ENCODE results near the gene RPS27. TPM values are rescaled to one million over a fixed set of nuclear protein-coding genes. Genes with fewer than 3 reads are reported as not detected.
A peak's percentile ranks its signal among the peaks of the same experiment; 100 is the strongest.
"Not testable (repeated sequence)": the region's sequence is repeated elsewhere in the genome, so short reads cannot be mapped to it uniquely, and the experiment has no call there.

RPS27 gene
- total and polyA plus RNA-seq, 4 donors: 1,406 to 25,693 (median 7,503) TPM

- H3K9me3 ChIP-seq (ENCODE audit: control insufficient read depth, low read length): no peaks in the 10 kb centered on the region
- ATAC-seq (ENCODE audit: low FRiP score): peak; percentile 95
- intact Hi-C loops (cut with DNase I): no loop called here
- peak within 1 kb of the TSS; percentile 70 to 83 for H3K4me3 ChIP-seq (ENCODE audit: low read length in 2 of 2)
- no peaks in the 10 kb centered on the region for H3K27me3 ChIP-seq (ENCODE audit: control insufficient read depth in 1 of 2, insufficient read depth in 2 of 2, low read length in 1 of 2)
- WGBS, 2 donors: 0% methylated on average over 67 to 75 of the region's 75 CpGs
- H3K27ac ChIP-seq (ENCODE audit: low read depth in 1 of 2, low read length in 2 of 2): peak within 1 kb of the TSS in 1 of 2 donors; percentile 77
- peaks cover 0 to 2% of the 10 kb centered on the region in 2 donors for H3K36me3 ChIP-seq (ENCODE audit: control insufficient read depth in 1 of 2, insufficient read depth in 2 of 2, low read length in 1 of 2)
- DNase-seq: peak; percentile 94 to 96
- H3K4me1 ChIP-seq (ENCODE audit: control insufficient read depth in 1 of 2, insufficient read depth in 2 of 2, low read length in 2 of 2): no peaks in the 10 kb centered on the region
These were observed 13.0 kb upstream of the RPS27 start, which contains the start of gene JTB for GRCh38 chr1:153977250-153978240. TSS of gene JTB (minus strand) at chr1:153977674. CDS start at chr1:153977252, 422 bp downstream.

GRCh38 chr1:153978274-153978909 is 12.2 kb upstream of the RPS27 start:
- intact Hi-C loops (cut with DNase I): no loop called here
- no peak for DNase-seq
- peaks cover 0 to 2% of the 10 kb centered on the region in 2 donors for H3K36me3 ChIP-seq (ENCODE audit: control insufficient read depth in 1 of 2, insufficient read depth in 2 of 2, low read length in 1 of 2)

DNA sequence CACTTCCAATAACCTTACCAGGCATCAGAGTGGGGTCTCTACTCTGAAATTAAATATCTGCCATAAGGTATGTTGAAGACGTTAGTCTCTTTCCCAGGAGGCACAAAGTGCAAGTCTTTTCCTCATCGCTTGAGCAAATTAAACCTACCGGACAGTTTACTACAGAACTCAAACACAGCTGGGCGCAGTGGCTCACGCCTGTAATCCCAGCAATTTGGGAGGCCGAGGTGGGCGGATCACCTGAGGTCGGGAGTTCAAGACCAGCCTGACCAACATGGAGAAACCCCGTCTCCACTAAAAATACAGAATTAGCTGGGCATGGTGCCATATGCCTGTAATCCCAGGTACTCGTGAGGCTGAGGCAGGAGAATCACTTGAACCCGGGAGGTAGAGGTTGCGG is 11.5 kb upstream of the RPS27 start:
- intact Hi-C loops (cut with DNase I); H3K4me1 ChIP-seq (ENCODE audit: control insufficient read depth in 1 of 2, insufficient read depth in 2 of 2, low read length in 2 of 2); H3K27ac ChIP-seq (ENCODE audit: low read depth in 1 of 2, low read length in 2 of 2); H3K27me3 ChIP-seq (ENCODE audit: control insufficient read depth in 1 of 2, insufficient read depth in 2 of 2, low read length in 1 of 2); ATAC-seq (ENCODE audit: low FRiP score); H3K4me3 ChIP-seq (ENCODE audit: low read length in 2 of 2); H3K9me3 ChIP-seq (ENCODE audit: control insufficient read depth, low read length); H3K36me3 ChIP-seq (ENCODE audit: control insufficient read depth in 1 of 2, insufficient read depth in 2 of 2, low read length in 1 of 2): not testable (repeated sequence)
- peak; percentile 9 to 17 for DNase-seq
- 83 to 87% methylated on average over 12 of the region's 12 CpGs for WGBS, 2 donors

More at GRCh38 chr1:153978274-153978909, 12.2 kb upstream of the RPS27 start:
- Histone ChIP-seq H3K27ac (ENCODE audit: low read depth in 1 of 2, low read length in 2 of 2) (no peak overlapping the region), H3K9me3 (ENCODE audit: control insufficient read depth, low read length) (no peaks in the 10 kb centered on the region), H3K4me3 (ENCODE audit: low read length in 2 of 2) (peak overlapping the region; percentile 70 to 83), H3K27me3 (ENCODE audit: control insufficient read depth in 1 of 2, insufficient read depth in 2 of 2, low read length in 1 of 2) (no peaks in the 10 kb centered on the region), H3K4me1 (ENCODE audit: control insufficient read depth in 1 of 2, insufficient read depth in 2 of 2, low read length in 2 of 2) (no peaks in the 10 kb centered on the region)
- 58 to 62% methylated on average over 9 of the region's 9 CpGs for WGBS, 2 donors
- ATAC-seq (ENCODE audit: low FRiP score): no peak

- DNase-seq; ATAC-seq (ENCODE audit: low FRiP score); H3K4me1 ChIP-seq (ENCODE audit: control insufficient read depth in 1 of 2, insufficient read depth in 2 of 2, low read length in 2 of 2); H3K27ac ChIP-seq (ENCODE audit: low read depth in 1 of 2, low read length in 2 of 2); H3K36me3 ChIP-seq (ENCODE audit: control insufficient read depth in 1 of 2, insufficient read depth in 2 of 2, low read length in 1 of 2); H3K9me3 ChIP-seq (ENCODE audit: control insufficient read depth, low read length); H3K27me3 ChIP-seq (ENCODE audit: control insufficient read depth in 1 of 2, insufficient read depth in 2 of 2, low read length in 1 of 2); H3K4me3 ChIP-seq (ENCODE audit: low read length in 2 of 2): not testable (repeated sequence)
- 84 to 89% methylated on average over 2 of the region's 2 CpGs for WGBS, 2 donors
- intact Hi-C loops (cut with DNase I): loop anchor here in 1 of 2 donors (5.0 to 10.0 kb wide), 3 partner anchors 34 to 627 kb away; partner anchors contain the start of genes DENND4B, GATAD2B and S100A9
These were observed 8.8 kb upstream of the RPS27 start for GRCh38 chr1:153981735-153982134.

DNA sequence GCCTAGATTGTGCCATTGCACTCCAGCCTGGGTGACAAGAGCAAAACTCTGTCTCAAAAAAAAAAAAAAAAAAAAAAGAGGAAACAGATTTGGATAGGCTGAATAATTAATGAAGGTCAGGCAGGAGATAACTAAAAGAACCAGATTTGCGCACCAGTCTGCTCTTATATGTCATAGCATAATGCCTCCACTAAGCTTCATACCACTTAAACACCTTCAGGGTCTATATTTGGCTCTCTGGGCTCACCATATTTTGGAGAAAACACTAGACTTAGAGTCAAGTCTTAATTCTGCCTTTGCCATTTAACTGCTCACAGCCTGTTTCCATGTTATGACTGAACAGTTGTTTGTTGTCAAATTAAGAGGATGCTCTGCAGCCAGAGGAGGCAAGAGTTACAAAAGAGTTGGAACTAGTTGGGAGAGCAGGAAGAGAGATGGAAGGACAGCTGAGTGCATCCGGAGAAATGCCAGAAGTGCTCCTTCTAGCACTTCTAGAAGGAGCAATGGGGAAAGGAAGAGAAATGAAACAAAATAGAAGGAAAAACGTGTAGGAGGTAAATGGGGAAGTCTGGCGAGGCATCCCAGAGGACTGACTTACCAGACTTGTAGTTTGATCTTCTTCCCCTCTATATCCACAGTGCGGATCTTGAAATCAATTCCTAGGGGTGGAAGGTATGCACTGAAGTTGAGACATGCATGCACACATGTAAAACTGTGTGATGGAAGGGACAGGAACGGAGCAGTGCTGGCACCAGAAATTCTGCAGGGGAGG is 6.3 kb upstream of the RPS27 start:
- no peak for ATAC-seq (ENCODE audit: low FRiP score)
- intact Hi-C loops (cut with DNase I): loop anchor here in 1 of 2 donors (5.0 to 10.0 kb wide), 3 partner anchors 37 to 630 kb away; partner anchors contain the start of genes DENND4B, GATAD2B and S100A9
- Histone ChIP-seq H3K36me3 (ENCODE audit: control insufficient read depth in 1 of 2, insufficient read depth in 2 of 2, low read length in 1 of 2) (no peaks in the 10 kb centered on the region), H3K4me1 (ENCODE audit: control insufficient read depth in 1 of 2, insufficient read depth in 2 of 2, low read length in 2 of 2) (peaks cover 0 to 3% of the 10 kb centered on the region in 2 donors), H3K4me3 (ENCODE audit: low read length in 2 of 2) (no peak overlapping the region), H3K27ac (ENCODE audit: low read depth in 1 of 2, low read length in 2 of 2) (no peak overlapping the region), H3K9me3 (ENCODE audit: control insufficient read depth, low read length) (no peaks in the 10 kb centered on the region), H3K27me3 (ENCODE audit: control insufficient read depth in 1 of 2, insufficient read depth in 2 of 2, low read length in 1 of 2) (no peaks in the 10 kb centered on the region)
- WGBS, 2 donors: 45 to 54% methylated on average over 6 of the region's 6 CpGs
- DNase-seq: no peak

- H3K9me3 ChIP-seq (ENCODE audit: control insufficient read depth, low read length): no peaks in the 10 kb centered on the region
- WGBS, 2 donors: 1 to 4% methylated on average over 7 of the region's 7 CpGs
- H3K4me1 ChIP-seq (ENCODE audit: control insufficient read depth in 1 of 2, insufficient read depth in 2 of 2, low read length in 2 of 2): peaks cover 0 to 3% of the 10 kb centered on the region in 2 donors
- ATAC-seq (ENCODE audit: low FRiP score): peak; percentile 62
- H3K27me3 ChIP-seq (ENCODE audit: control insufficient read depth in 1 of 2, insufficient read depth in 2 of 2, low read length in 1 of 2): no peaks in the 10 kb centered on the region
- no peaks in the 10 kb centered on the region for H3K36me3 ChIP-seq (ENCODE audit: control insufficient read depth in 1 of 2, insufficient read depth in 2 of 2, low read length in 1 of 2)
- intact Hi-C loops (cut with DNase I): loop anchor here (5.0 to 10.0 kb wide), 5 partner anchors 61 to 631 kb away; partner anchors contain the start of genes GATAD2B (in 1 of the 2), ILF2 (in 1 of the 2), NPR1 (in 1 of the 2) and S100A9 (in 1 of the 2)
- peak; percentile 66 to 86 for DNase-seq
- peak overlapping the region; percentile 21 to 94 for H3K27ac ChIP-seq (ENCODE audit: low read depth in 1 of 2, low read length in 2 of 2)
- peak overlapping the region; percentile 90 to 94 for H3K4me3 ChIP-seq (ENCODE audit: low read length in 2 of 2)
These were observed 5.1 kb upstream of the RPS27 start for GRCh38 chr1:153985341-153985912.

- 0 to 2% methylated on average over 21 to 32 of the region's 32 CpGs for WGBS, 2 donors
- peak within 1 kb of the TSS; percentile 70 to 94 for H3K27ac ChIP-seq (ENCODE audit: low read depth in 1 of 2, low read length in 2 of 2)
These were observed 4.4 kb upstream of the RPS27 start, which contains the start of gene RAB13 for GRCh38 chr1:153985941-153986761. TSS of gene RAB13 (minus strand) at chr1:153986339. CDS start at chr1:153986236, 103 bp downstream.

More at GRCh38 chr1:153985941-153986761, 4.4 kb upstream of the RPS27 start, which contains the start of gene RAB13:
- intact Hi-C loops (cut with DNase I): loop anchor here (2.0 to 10.0 kb wide), 7 partner anchors 61 to 631 kb away; partner anchors contain the start of genes GATAD2B (in 2 of the 2), ILF2 (in 1 of the 2), NPR1 (in 1 of the 2) and S100A9 (in 1 of the 2)
- ATAC-seq (ENCODE audit: low FRiP score) (peak; percentile 92), DNase-seq (peak; percentile 93 to 95)
- peak within 1 kb of the TSS; percentile 90 to 94 for H3K4me3 ChIP-seq (ENCODE audit: low read length in 2 of 2)
- no peaks in the 10 kb centered on the region for H3K9me3 ChIP-seq (ENCODE audit: control insufficient read depth, low read length)
- H3K36me3 ChIP-seq (ENCODE audit: control insufficient read depth in 1 of 2, insufficient read depth in 2 of 2, low read length in 1 of 2): no peaks in the 10 kb centered on the region
- peaks cover 0 to 3% of the 10 kb centered on the region in 2 donors for H3K4me1 ChIP-seq (ENCODE audit: control insufficient read depth in 1 of 2, insufficient read depth in 2 of 2, low read length in 2 of 2)
- H3K27me3 ChIP-seq (ENCODE audit: control insufficient read depth in 1 of 2, insufficient read depth in 2 of 2, low read length in 1 of 2): no peaks in the 10 kb centered on the region
